HG03439 (cell line): ENCODE results near the gene ACSL1.

Experiments
- ATAC-seq: cut with Tn5 transposase; IDR thresholded peaks from one replicate; pipeline ENCODE4 v1.9.1; 2021; ENCODE audit warnings: mild to moderate bottlenecking, moderate library complexity; ENCODE audit not compliant: unreplicated experiment

Gene ACSL1

GRCh38 chr4:184729946-184730345, 95.8 kb downstream of the ACSL1 start:
- no peak for ATAC-seq

GRCh38 chr4:184728858-184729257, 96.9 kb downstream of the ACSL1 start:
- ATAC-seq, result no peak

- no peak for ATAC-seq
Observed at GRCh38 chr4:184727430-184727829, 98.3 kb downstream of the ACSL1 start.

- ATAC-seq, result no peak
Observed at GRCh38 chr4:184722798-184723197, 103.0 kb downstream of the ACSL1 start.

GRCh38 chr4:184721254-184721653, 104.5 kb downstream of the ACSL1 start:
- no peak for ATAC-seq

- no peak for ATAC-seq
Observed at GRCh38 chr4:184719407-184719806, 106.4 kb downstream of the ACSL1 start.

GRCh38 chr4:184715526-184715925, 110.2 kb downstream of the ACSL1 start:
- no peak for ATAC-seq

GRCh38 chr4:184713887-184714286, 111.9 kb downstream of the ACSL1 start:
- ATAC-seq, result no peak

- no peak for ATAC-seq
Observed at GRCh38 chr4:184712322-184712721, 113.4 kb downstream of the ACSL1 start.

GRCh38 chr4:184706453-184706852, 119.3 kb downstream of the ACSL1 start:
- ATAC-seq, result no peak

- ATAC-seq, result no peak
Observed at GRCh38 chr4:184705692-184706091, 120.1 kb downstream of the ACSL1 start.
